Hepatocyte (in vitro differentiated cells): ENCODE data around the gene SAMD11.

Experiments
- CTCF ChIP-seq: fragments of 200-600 bp; sonication (generic); IDR thresholded peaks from 2 replicates; pipeline ENCODE4 v1.5.1; 2016; ENCODE audit warnings: antibody characterized with exemption, mild to moderate bottlenecking; ENCODE audit not compliant: poor library complexity
- EZH2 ChIP-seq: fragments of 200-600 bp; sonication (generic); IDR thresholded peaks from 2 replicates; pipeline ENCODE4 v1.6.1; 2016; ENCODE audit warnings: antibody characterized with exemption, mild to moderate bottlenecking, borderline replicate concordance

DNA sequence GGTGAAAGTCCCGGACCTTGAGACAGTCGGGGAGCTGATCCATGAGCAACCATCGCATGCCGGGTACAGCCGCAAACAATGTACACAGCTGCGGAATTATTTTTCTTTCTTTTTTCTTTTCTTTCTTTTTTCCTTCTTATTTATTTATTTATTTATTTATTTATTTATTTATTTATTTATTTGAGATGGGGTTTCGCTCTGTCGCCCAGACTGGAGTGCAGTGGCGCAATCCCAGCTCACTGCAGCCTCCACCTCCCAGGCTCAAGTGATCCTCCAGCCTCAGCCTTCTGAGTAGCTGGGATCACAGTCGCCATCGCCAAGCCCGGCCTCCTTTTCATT lies 60.7 kb downstream of the SAMD11 start:
- TF ChIP-seq CTCF (no peak), EZH2 (no peak)
